Measurements from ENCODE around the gene ACAP3.

DNA sequence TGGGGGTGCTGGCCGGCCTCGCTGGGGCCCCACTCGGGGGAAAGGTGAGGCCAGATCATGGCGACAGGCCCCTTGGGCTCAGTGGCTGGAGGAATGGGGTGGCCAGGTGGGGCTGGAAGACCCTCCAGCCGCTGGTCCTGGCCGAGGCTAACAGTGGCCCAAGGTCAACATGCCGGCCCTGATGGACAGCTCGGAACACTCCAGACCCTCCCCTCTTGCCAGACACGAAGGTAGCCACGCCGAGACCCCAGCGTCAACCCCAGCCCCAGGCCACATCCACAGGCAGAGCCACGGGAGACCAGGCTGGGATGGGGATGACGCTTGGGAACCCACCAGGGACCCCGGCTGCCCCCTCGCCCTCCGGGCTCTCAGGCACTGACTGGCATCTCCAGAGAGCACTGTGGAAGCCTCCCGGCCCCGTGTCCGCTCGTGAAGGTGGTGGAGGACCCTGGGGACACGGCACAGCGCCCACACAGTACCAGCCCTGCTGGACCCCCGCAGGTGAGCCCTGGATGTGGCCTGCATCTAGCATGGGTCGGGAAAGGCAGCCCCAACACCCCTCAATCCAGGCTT lies 60.3 kb downstream of the ACAP3 start:
- no peak for TF ChIP-seq POLR2A (IDR thresholded peaks at IDR 0.05; ENCODE audit: low read depth, low read length)
- TF ChIP-seq, protein P1, sequence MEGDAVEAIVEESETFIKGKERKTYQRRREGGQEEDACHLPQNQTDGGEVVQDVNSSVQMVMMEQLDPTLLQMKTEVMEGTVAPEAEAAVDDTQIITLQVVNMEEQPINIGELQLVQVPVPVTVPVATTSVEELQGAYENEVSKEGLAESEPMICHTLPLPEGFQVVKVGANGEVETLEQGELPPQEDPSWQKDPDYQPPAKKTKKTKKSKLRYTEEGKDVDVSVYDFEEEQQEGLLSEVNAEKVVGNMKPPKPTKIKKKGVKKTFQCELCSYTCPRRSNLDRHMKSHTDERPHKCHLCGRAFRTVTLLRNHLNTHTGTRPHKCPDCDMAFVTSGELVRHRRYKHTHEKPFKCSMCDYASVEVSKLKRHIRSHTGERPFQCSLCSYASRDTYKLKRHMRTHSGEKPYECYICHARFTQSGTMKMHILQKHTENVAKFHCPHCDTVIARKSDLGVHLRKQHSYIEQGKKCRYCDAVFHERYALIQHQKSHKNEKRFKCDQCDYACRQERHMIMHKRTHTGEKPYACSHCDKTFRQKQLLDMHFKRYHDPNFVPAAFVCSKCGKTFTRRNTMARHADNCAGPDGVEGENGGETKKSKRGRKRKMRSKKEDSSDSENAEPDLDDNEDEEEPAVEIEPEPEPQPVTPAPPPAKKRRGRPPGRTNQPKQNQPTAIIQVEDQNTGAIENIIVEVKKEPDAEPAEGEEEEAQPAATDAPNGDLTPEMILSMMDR (conservative IDR thresholded peaks at IDR 0.05; ENCODE audit: low read depth, low read length), result no peak
- no peak for TF ChIP-seq MAFK (IDR thresholded peaks at IDR 0.05; ENCODE audit: low read depth, low read length)
- TF ChIP-seq RCOR1 (IDR thresholded peaks at IDR 0.05; ENCODE audit: insufficient replicate concordance, low read length), result no peak
- TF ChIP-seq CEBPB (IDR thresholded peaks at IDR 0.05; ENCODE audit: low read depth, low read length), result no peak
